GM12878 (cell line): ENCODE data around the gene TMEM45B. TPM values are rescaled to one million over a fixed set of nuclear protein-coding genes. Genes with fewer than 3 reads are reported as not detected.
"Not testable (repeated sequence)": the region's sequence is repeated elsewhere in the genome, so short reads cannot be mapped to it uniquely, and the experiment has no call there.

Source experiments
- ATAC-seq: fragments of 200-7000 bp; cut with Tn5 transposase; 3 replicates; pipeline ENCODE4 v1.9.1; 2020; ENCODE audit warnings: mild to moderate bottlenecking, moderate library complexity
- BruUV-seq: library from RNA; stranded (reverse); fragments of 400-500 nt; replicated peaks from 2 replicates; lab custom pipeline; 2021; lab: Mats Ljungman, UMichigan
- CTCF ChIA-PET: fragments of 300-600 bp; sonication (Branson Sonifier 250); formaldehyde crosslinking; extraction: SDS; loops from one replicate; lab custom pipeline; 2021; ENCODE audit warnings: inconsistent platforms; lab: Yijun Ruan, JAX
- POLR2A ChIA-PET: fragments of 350-600 bp; formaldehyde crosslinking; extraction: SDS; loops from one replicate; lab custom pipeline; 2021; ENCODE audit warnings: inconsistent platforms; lab: Charles Lee
- RAD21 ChIA-PET: fragments of 300-600 bp; sonication (Branson Sonifier 250); formaldehyde crosslinking; loops from one replicate; lab custom pipeline; 2023; ENCODE audit warnings: antibody characterized with exemption; ENCODE audit not compliant: unreplicated experiment; lab: Charles Lee
- SMC1A ChIA-PET: fragments of 300-600 bp; sonication (Branson Sonifier 250); formaldehyde crosslinking; loops from one replicate; lab custom pipeline; 2023; ENCODE audit not compliant: unreplicated experiment, uncharacterized antibody; lab: Charles Lee
- DNase-seq: peaks from one replicate; pipeline ENCODE4 v3.0.0-alpha.2; 2011; ENCODE audit warnings: low read depth, low spot score
- FAIRE-seq: peaks from 3 replicates; lab custom pipeline; 2011; peaks lifted over from hg19 to GRCh38; lab: Jason Lieb, UNC
- H2AFZ ChIP-seq: 2 replicates; pipeline ENCODE4 v1.6.0; 2011; ENCODE audit warnings: low read depth, low read length, control low read depth; ENCODE audit not compliant: control insufficient read depth
- H3K27ac ChIP-seq: 2 replicates; pipeline ENCODE4 v1.5.1; 2011; ENCODE audit warnings: control low read depth; ENCODE audit not compliant: control insufficient read depth, insufficient read depth
- H3K27me3 ChIP-seq, 2 experiments: replicated peaks in 1 of 2; 2 replicates each; pipeline versions ENCODE4 v1.6.0 to v1.6.1; 2011; ENCODE audit warnings: low read length in 1 of 2; ENCODE audit not compliant: control insufficient read depth in 2 of 2, insufficient read depth in 2 of 2
- H3K36me3 ChIP-seq, 2 experiments: 2 replicates each; pipeline ENCODE4 v1.5.1; 2011; ENCODE audit warnings: low read length in 1 of 2; ENCODE audit not compliant: control insufficient read depth in 2 of 2, insufficient read depth in 2 of 2
- H3K4me1 ChIP-seq: 2 replicates; pipeline ENCODE4 v1.6.1; 2011; ENCODE audit warnings: mild to moderate bottlenecking, low read length, moderate library complexity, mixed read lengths; ENCODE audit not compliant: control insufficient read depth, insufficient read depth
- H3K4me2 ChIP-seq: 2 replicates; pipeline ENCODE4 v1.6.0; 2011; ENCODE audit warnings: control low read depth; ENCODE audit not compliant: control insufficient read depth, insufficient read depth
- H3K4me3 ChIP-seq: fragments of 200-600 bp; sonication (generic); 2 replicates; pipeline ENCODE4 v1.5.1; 2016
- H3K79me2 ChIP-seq: 2 replicates; pipeline ENCODE4 v1.6.0; 2011; ENCODE audit warnings: low read length; ENCODE audit not compliant: control insufficient read depth, insufficient read depth
- H3K9ac ChIP-seq: 2 replicates; pipeline ENCODE4 v1.8.0; 2011; ENCODE audit warnings: low read length, control low read depth, mixed read lengths; ENCODE audit not compliant: control insufficient read depth, insufficient read depth
- H3K9me3 ChIP-seq: replicated peaks from 3 replicates; pipeline ENCODE4 v1.5.1; 2011; ENCODE audit warnings: mild to moderate bottlenecking, low read length; ENCODE audit not compliant: control insufficient read depth, insufficient read depth
- H4K20me1 ChIP-seq: 2 replicates; pipeline ENCODE4 v1.6.0; 2011; ENCODE audit not compliant: control insufficient read depth, insufficient read depth
- CHD1 ChIP-seq: IDR thresholded peaks from 2 replicates; pipeline ENCODE4 v1.6.1; 2012; ENCODE audit warnings: low read depth, low read length, improper control_type of control experiment
- CHD2 ChIP-seq: IDR thresholded peaks from 2 replicates; pipeline ENCODE4 v1.6.1; 2011; ENCODE audit warnings: low read depth, low read length, improper control_type of control experiment, borderline replicate concordance
- CREM ChIP-seq: IDR thresholded peaks from 2 replicates; pipeline ENCODE4 v1.6.1; 2014; ENCODE audit warnings: antibody characterized with exemption, low read depth
- IKZF2 ChIP-seq, 2 experiments: fragments of 450-650 bp; IDR thresholded peaks; 2 replicates each; pipeline ENCODE4 v1.6.1; 2017; ENCODE audit warnings: mild to moderate bottlenecking in 2 of 2, moderate library complexity in 2 of 2
- JUND ChIP-seq: IDR thresholded peaks from 2 replicates; pipeline ENCODE4 v1.6.1; 2012; ENCODE audit warnings: low read depth, mild to moderate bottlenecking, low read length, improper control_type of control experiment, moderate library complexity
- NFYB ChIP-seq: IDR thresholded peaks from 2 replicates; pipeline ENCODE4 v1.6.1; 2011; ENCODE audit warnings: low read depth, mild to moderate bottlenecking, low read length, improper control_type of control experiment, moderate library complexity; ENCODE audit not compliant: insufficient read depth
- NR2F1 ChIP-seq: fragments of 450-650 bp; conservative IDR thresholded peaks from 2 replicates; pipeline ENCODE4 v1.6.1; 2017; ENCODE audit warnings: mild to moderate bottlenecking
- RCOR1 ChIP-seq: conservative IDR thresholded peaks from 2 replicates; pipeline ENCODE4 v1.6.1; 2012; ENCODE audit warnings: low read depth, low read length, improper control_type of control experiment
- WGBS: methylation state at CpG from one replicate; pipeline ENCODE4 v1.1.6; 2016; ENCODE audit warnings: low lambda C conversion rate; ENCODE audit not compliant: insufficient replicate concordance, insufficient coverage; ENCODE audit errors: missing lambda C conversion rate; 5-methylcytosine and 5-hydroxymethylcytosine counted together
- in situ Hi-C: fragments of 300-500 bp; cut with MboI; formaldehyde crosslinking; loops from 9 replicates; pipeline ENCODE4 v1.14.3; 2018; ENCODE audit warnings: mixed read lengths
- intact Hi-C: fragments of 100-400 bp; cut with micrococcal nuclease; formaldehyde crosslinking; loops from one replicate; pipeline ENCODE4 v1.14.2; 2022; ENCODE audit not compliant: unreplicated experiment
- polyA plus RNA-seq, 11 experiments: library from polyadenylated mRNA; depleted of rRNA in 4 of 11; unstranded in 6 of 11; stranded (reverse) in 5 of 11; fragments of >200 nt; fragmentation: Nextera tagmentation in 4 of 11; fragmentation: Illumina TruSeq in 1 of 11; extraction: Ambion mirVana in 4 of 11; extraction: Trizol in 1 of 11; gene quantifications; 1 replicate in 1 of 11; 2 replicates in 10 of 11; pipeline versions ENCODE4 v1.2.1 to v1.2.3, GENCODE V29; 2011 to 2016; ENCODE audit warnings: inconsistent platforms in 2 of 11, missing spikeins in 2 of 11, low read depth in 1 of 11
- total RNA-seq, 4 experiments: library from RNA; depleted of rRNA in 3 of 4; stranded (reverse); fragments of >200 nt in 3 of 4; fragmentation: Illumina TruSeq in 1 of 4; extraction: Trizol in 1 of 4; gene quantifications; 2 replicates each; pipeline versions ENCODE4 v1.2.1 to v1.2.3, GENCODE V29; 2013 to 2021
- TF ChIP-seq, protein P1 (sequence below): IDR thresholded peaks from 2 replicates; pipeline ENCODE4 v1.6.1; 2011; ENCODE audit warnings: borderline replicate concordance, low read depth, mild to moderate bottlenecking, moderate library complexity, mixed read lengths, low read length; ENCODE audit not compliant: insufficient read depth; ENCODE audit errors: extremely low read length

TMEM45B gene
- total and polyA plus RNA-seq, 10 of the 15 experiments (the other 5 are each of a cell fraction or from before 2014, with no cell fraction given), result 0.05 to 0.13 TPM; not detected in 8

DNA sequence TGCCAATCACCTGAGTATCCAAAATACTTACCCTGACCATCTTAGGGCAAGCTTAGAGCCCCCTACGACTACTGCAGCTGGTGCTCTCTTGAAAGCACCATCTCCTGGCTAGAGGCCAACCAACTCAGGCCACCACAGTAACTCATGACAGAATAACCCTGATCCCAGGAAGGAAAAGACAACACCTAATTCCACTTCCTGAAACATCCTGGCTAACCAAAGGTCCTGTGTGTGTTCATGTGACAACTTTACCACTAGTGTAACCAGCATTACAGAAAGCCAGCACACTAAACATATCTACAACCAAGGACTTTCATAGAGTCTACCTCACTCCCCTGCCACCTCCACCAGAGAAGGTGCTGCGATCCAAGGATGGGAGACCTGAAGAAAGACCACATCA is 17.4 kb upstream of the TMEM45B start:
- SMC1A ChIA-PET, result no interaction called here
- no peak overlapping the region for H3K4me2 ChIP-seq
- no peak overlapping the region for H3K27ac ChIP-seq
- intact Hi-C loops, result no loop called here
- H3K27me3 ChIP-seq, result no peaks in the 10 kb centered on the region; a peak in 1 of 4 replicates
- no peak overlapping the region for H3K4me3 ChIP-seq
- H3K9ac ChIP-seq, result no peak overlapping the region
- no peaks in the 10 kb centered on the region for H3K4me1 ChIP-seq
- no peaks in the 10 kb centered on the region for H3K79me2 ChIP-seq
- H3K9me3 ChIP-seq, result no peaks in the 10 kb centered on the region; the same call in 2 of the 3 replicates
- H3K36me3 ChIP-seq, result no peaks in the 10 kb centered on the region
- no peak overlapping the region for H2AFZ ChIP-seq
- ATAC-seq (no peak), FAIRE-seq (no peak), DNase-seq (no peak)
- no peaks in the 10 kb centered on the region for H4K20me1 ChIP-seq
- no TSS peak for BruUV-seq
- RAD21 ChIA-PET, result no interaction called here
- POLR2A ChIA-PET, result no interaction called here
- WGBS, result 24% methylated on average over 2 of the region's 2 CpGs
- in situ Hi-C loops, result no loop called here
- TF ChIP-seq, protein P1, sequence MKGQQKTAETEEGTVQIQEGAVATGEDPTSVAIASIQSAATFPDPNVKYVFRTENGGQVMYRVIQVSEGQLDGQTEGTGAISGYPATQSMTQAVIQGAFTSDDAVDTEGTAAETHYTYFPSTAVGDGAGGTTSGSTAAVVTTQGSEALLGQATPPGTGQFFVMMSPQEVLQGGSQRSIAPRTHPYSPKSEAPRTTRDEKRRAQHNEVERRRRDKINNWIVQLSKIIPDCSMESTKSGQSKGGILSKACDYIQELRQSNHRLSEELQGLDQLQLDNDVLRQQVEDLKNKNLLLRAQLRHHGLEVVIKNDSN, result no peak
- no peak for TF ChIP-seq CREM
- TF ChIP-seq JUND, result no peak
- TF ChIP-seq NR2F1, result no peak
- TF ChIP-seq NFYB, result no peak
- TF ChIP-seq RCOR1, result no peak
- TF ChIP-seq CHD2, result no peak
- TF ChIP-seq IKZF2 (IDR thresholded peaks at IDR 0.05), result no peak
- no peak for TF ChIP-seq CHD1
- CTCF ChIA-PET, result interaction anchor here (0.8 kb wide), 1 partner anchor 253 kb away, joined by 3 read pairs; no protein-coding TSS in a partner anchor

DNA sequence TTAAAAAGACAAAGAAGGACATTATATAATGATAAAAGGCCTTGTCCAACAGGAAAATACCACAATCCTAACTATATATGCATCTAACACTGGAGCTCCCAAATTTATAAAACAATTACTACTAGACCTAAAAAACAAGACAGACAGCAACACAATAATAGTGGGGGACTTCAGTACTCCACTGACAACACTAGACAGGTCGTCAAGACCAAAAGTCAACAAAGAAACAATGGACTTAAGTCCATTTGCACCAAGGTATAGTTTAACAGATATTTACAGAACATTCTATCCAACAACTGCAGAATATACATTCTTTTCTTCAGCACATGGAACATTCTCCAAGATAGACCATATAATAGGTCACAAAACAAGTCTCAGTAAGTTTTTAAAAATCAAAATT is 15.5 kb upstream of the TMEM45B start:
- CTCF ChIA-PET, result interaction anchor here (0.8 kb wide), 1 partner anchor 332 kb away, joined by 3 read pairs; no protein-coding TSS in a partner anchor
- WGBS, result 0% methylated on average over 1 of the region's 1 CpG
- not testable (repeated sequence) for ATAC-seq

More for the DNA sequence above, 15.5 kb upstream of the TMEM45B start:
- H2AFZ ChIP-seq, POLR2A ChIA-PET, H3K9me3 ChIP-seq, BruUV-seq, H3K4me1 ChIP-seq, RAD21 ChIA-PET, H3K27me3 ChIP-seq, SMC1A ChIA-PET, intact Hi-C loops, H3K4me3 ChIP-seq, H3K27ac ChIP-seq, FAIRE-seq, DNase-seq, H4K20me1 ChIP-seq, H3K9ac ChIP-seq, H3K4me2 ChIP-seq, H3K79me2 ChIP-seq, in situ Hi-C loops, H3K36me3 ChIP-seq: not testable (repeated sequence)
